ENCODE measurements around the gene SELPLG.
"Not testable (repeated sequence)": the region's sequence is repeated elsewhere in the genome, so short reads cannot be mapped to it uniquely, and the experiment has no call there.

SELPLG gene

DNA sequence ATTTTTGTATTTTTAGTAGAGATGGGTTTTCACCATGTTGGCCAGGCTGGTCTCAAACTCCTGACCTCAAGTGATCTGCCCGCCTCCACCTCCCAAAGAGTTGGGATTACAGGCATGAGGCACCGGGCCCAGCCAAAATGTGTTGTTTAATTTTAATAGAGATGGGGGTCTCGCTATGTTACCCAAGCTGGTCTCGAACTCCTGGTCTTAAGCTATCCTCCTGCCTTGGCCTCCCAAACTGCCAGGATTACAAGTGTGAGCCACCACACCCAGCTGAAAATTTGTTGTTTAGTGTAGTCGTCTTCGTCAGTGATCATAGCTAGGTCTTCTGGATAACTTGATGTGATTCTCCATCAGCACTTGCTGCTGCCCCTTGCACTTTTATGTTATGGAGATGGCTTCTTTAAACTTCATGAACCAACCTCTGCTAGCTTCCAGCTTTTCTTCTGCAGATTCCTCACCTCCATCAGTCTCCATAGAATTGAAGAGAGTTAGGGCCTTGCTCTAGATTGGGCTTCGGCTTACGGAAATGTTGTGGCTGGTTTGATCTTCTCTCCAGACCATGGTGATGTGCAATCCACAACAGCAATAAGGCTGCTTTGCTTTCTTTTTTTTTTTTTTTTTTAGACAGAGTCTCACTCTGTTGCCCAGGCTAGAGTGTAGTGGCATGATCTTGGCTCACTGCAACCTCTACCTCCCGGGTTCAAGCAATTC, 58.3 kb downstream of the SELPLG start:
- TF ChIP-seq, protein P1, sequence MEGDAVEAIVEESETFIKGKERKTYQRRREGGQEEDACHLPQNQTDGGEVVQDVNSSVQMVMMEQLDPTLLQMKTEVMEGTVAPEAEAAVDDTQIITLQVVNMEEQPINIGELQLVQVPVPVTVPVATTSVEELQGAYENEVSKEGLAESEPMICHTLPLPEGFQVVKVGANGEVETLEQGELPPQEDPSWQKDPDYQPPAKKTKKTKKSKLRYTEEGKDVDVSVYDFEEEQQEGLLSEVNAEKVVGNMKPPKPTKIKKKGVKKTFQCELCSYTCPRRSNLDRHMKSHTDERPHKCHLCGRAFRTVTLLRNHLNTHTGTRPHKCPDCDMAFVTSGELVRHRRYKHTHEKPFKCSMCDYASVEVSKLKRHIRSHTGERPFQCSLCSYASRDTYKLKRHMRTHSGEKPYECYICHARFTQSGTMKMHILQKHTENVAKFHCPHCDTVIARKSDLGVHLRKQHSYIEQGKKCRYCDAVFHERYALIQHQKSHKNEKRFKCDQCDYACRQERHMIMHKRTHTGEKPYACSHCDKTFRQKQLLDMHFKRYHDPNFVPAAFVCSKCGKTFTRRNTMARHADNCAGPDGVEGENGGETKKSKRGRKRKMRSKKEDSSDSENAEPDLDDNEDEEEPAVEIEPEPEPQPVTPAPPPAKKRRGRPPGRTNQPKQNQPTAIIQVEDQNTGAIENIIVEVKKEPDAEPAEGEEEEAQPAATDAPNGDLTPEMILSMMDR (IDR thresholded peaks at IDR 0.05; ENCODE audit: low read depth, low read length) = no peak
- no peak overlapping the region for H3K4me3 ChIP-seq (ENCODE audit: low read depth, low read length)

DNA sequence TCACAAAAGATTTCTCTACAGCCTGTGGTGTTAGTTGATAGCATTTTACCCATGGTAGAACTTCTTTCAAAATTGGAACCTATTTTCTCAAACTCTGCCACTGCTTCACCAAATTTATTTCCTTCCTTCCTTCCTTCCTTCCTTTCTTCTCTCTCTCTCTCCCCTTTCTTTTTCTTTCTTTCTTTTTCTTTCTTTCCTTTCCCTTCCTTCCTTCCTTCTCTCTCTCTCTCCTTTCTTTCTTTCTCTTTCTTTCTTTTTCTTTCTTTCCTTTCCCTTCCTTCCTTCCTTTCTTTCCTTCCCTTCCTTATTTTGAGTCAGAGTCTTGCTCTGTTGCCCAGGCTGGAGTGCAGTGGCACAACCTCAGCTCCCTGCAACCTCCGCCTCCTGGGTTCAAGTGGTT, 59.4 kb downstream of the SELPLG start:
- H3K4me3 ChIP-seq (ENCODE audit: low read depth, low read length) = not testable (repeated sequence)

DNA sequence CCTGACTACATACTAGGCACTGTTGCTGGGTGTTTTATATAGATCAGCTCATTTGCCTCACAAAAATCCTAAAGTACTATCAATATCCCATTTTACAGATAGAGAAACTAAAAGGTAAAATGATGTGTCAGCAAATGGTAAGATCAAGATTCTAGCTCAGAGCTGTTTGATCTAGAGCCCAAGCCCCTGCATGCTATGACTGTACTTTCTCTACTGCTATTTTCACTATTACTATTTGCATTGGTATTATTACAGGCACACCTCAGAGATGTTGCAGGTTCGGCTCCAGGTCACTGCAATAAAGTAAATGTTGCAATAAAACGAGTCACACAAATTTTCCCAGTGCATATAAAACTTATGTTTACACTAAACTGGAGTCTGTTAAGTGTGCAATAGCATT, 60.4 kb downstream of the SELPLG start:
- no peak overlapping the region for H3K4me3 ChIP-seq (ENCODE audit: low read depth, low read length)
- TF ChIP-seq, protein P1 (IDR thresholded peaks at IDR 0.05; ENCODE audit: low read depth, low read length) = no peak

DNA sequence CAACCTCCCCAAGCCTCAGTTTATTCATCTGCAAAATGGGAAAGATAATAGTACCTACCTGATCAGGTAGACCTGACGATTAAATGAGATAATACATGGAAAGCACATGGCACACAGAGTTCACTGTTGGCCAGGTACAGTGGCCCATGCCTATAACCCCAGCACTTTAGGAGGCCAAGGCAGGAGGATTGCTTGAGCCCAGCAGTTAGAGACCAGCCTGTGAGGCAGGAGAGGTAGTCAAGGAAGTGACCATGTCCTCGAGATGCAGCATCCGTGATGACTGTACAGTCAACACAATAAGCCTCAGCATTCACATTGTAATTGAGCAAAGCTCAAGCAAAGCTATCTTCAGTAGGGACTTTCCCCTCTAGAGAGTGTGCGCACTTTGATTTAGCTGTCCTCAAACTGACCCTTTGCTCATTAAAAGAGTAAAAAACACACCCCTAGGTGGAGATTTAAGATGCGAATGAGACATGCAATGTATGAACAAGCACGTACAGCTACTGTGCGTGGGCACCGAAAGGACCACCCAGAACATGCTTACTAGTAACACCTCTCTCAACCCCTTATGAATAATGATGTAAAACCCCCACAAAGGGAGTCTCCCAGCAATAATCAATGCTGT, 61.4 kb downstream of the SELPLG start:
- H3K4me3 ChIP-seq (ENCODE audit: low read depth, low read length) = no peak overlapping the region
- TF ChIP-seq, protein P1 (IDR thresholded peaks at IDR 0.05; ENCODE audit: low read depth, low read length) = no peak

Data from WI38 (cell line).